SK-N-SH treated with all-trans-retinoic acid at 6 μM for 48 hours (cell line): ENCODE results near the gene OR2H1.

Source experiments
- ATAC-seq: fragments of 200-7000 bp; cut with Tn5 transposase; 3 replicates; pipeline ENCODE4 v1.9.1; 2020; ENCODE audit warnings: mild to moderate bottlenecking, moderate library complexity
- ARNTL ChIP-seq: fragments of 450-650 bp; formaldehyde crosslinking; IDR thresholded peaks from 2 replicates; pipeline ENCODE4 v1.5.0; 2020; ENCODE audit warnings: low read depth, mild to moderate bottlenecking, moderate library complexity, borderline replicate concordance
- CSDC2 ChIP-seq: fragments of 250-450 bp; sonication (Bioruptor Pico); IDR thresholded peaks from 2 replicates; pipeline ENCODE4 v1.5.0; 2020; ENCODE audit warnings: mild to moderate bottlenecking, moderate library complexity
- OSR1 ChIP-seq: fragments of 250-450 bp; sonication (Bioruptor Pico); IDR thresholded peaks from 2 replicates; pipeline ENCODE4 v1.8.0; 2022; ENCODE audit warnings: moderate library complexity, mild to moderate bottlenecking, inconsistent platforms
- PATZ1 ChIP-seq: fragments of 250-450 bp; sonication (Bioruptor Pico); IDR thresholded peaks from 2 replicates; pipeline ENCODE4 v1.8.0; 2020; ENCODE audit warnings: mild to moderate bottlenecking, moderate library complexity, borderline replicate concordance
- RARB ChIP-seq: fragments of 250-450 bp; sonication (Bioruptor Pico); IDR thresholded peaks from 2 replicates; pipeline ENCODE4 v1.8.0; 2021; ENCODE audit warnings: mild to moderate bottlenecking, moderate library complexity
- SNAI2 ChIP-seq: fragments of 250-450 bp; sonication (Bioruptor Pico); IDR thresholded peaks from 2 replicates; pipeline ENCODE4 v1.5.0; 2020; ENCODE audit warnings: mild to moderate bottlenecking, moderate library complexity
- TCF4 ChIP-seq: fragments of 250-450 bp; sonication (Bioruptor Pico); IDR thresholded peaks from 2 replicates; pipeline ENCODE4 v1.8.0; 2021; ENCODE audit warnings: mild to moderate bottlenecking, moderate library complexity, borderline replicate concordance
- TOX ChIP-seq: fragments of 250-450 bp; sonication (Bioruptor Pico); IDR thresholded peaks from 2 replicates; pipeline ENCODE4 v1.8.0; 2021; ENCODE audit warnings: mild to moderate bottlenecking, moderate library complexity, borderline replicate concordance
- ZC3H10 ChIP-seq: fragments of 250-450 bp; sonication (Bioruptor Pico); IDR thresholded peaks from 2 replicates; pipeline ENCODE4 v1.5.1; 2021; ENCODE audit warnings: mild to moderate bottlenecking, moderate library complexity
- ZFP3 ChIP-seq: fragments of 250-450 bp; sonication (Bioruptor Pico); IDR thresholded peaks from 2 replicates; pipeline ENCODE4 v1.5.0; 2020; ENCODE audit warnings: mild to moderate bottlenecking, moderate library complexity
- ZNF565 ChIP-seq: fragments of 450-650 bp; formaldehyde crosslinking; conservative IDR thresholded peaks from 2 replicates; pipeline ENCODE4 v1.5.0; 2020; ENCODE audit warnings: low read depth, mild to moderate bottlenecking, moderate library complexity
- ZNF70 ChIP-seq: fragments of 450-650 bp; formaldehyde crosslinking; IDR thresholded peaks from 2 replicates; pipeline ENCODE4 v1.5.0; 2020; ENCODE audit warnings: mild to moderate bottlenecking, moderate library complexity
- ZNF8 ChIP-seq: fragments of 450-650 bp; formaldehyde crosslinking; IDR thresholded peaks from 2 replicates; pipeline ENCODE4 v1.5.0; 2020; ENCODE audit warnings: mild to moderate bottlenecking, moderate library complexity
- TF ChIP-seq, protein P1 (sequence below): fragments of 250-450 bp; sonication (Bioruptor Pico); IDR thresholded peaks from 2 replicates; pipeline ENCODE4 v1.8.0; 2021; ENCODE audit warnings: low read depth, mild to moderate bottlenecking, moderate library complexity, borderline replicate concordance
- TF ChIP-seq, protein P2 (sequence below): fragments of 250-450 bp; sonication (Bioruptor Pico); IDR thresholded peaks from 2 replicates; pipeline ENCODE4 v1.5.1; 2021; ENCODE audit warnings: mild to moderate bottlenecking, moderate library complexity

Gene OR2H1

DNA sequence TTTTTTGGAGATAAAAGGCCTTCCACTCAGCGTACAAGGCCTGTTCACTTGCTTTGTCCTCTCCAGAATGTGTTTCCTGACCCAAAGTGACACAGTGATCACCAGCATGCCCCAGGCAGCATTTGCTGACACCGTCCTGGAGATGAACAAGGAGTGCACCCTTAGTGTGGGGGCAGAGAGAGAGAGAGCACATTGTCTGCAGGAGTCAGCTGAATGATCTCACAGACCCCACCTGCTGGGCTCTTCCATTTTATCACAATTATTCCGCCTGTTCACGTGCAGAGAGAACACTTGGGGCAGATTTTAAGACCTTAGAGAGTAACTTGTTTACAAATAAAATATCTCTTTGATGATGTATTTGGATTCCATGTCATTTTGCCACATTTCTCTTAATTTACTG lies 53.2 kb downstream of the OR2H1 start:
- no peak for TF ChIP-seq TCF4 (CRISPR knock-in tag)
- no peak for TF ChIP-seq PATZ1 (CRISPR knock-in tag)
- no peak for TF ChIP-seq ZFP3 (CRISPR knock-in tag)
- TF ChIP-seq SNAI2 (CRISPR knock-in tag): no peak
- TF ChIP-seq ARNTL (CRISPR knock-in tag): no peak
- TF ChIP-seq ZNF70 (CRISPR knock-in tag): no peak
- TF ChIP-seq TOX (CRISPR knock-in tag): no peak
- no peak for TF ChIP-seq ZC3H10 (CRISPR knock-in tag)
- peak; percentile 47; the same call in 2 of the 3 replicates for ATAC-seq

- TF ChIP-seq ZNF70 (CRISPR knock-in tag) (no peak), ARNTL (CRISPR knock-in tag) (no peak), TOX (CRISPR knock-in tag) (no peak), CSDC2 (CRISPR knock-in tag) (no peak), ZNF565 (CRISPR knock-in tag) (no peak), ZFP3 (CRISPR knock-in tag) (no peak), OSR1 (CRISPR knock-in tag) (no peak), TCF4 (CRISPR knock-in tag) (no peak), ZNF8 (CRISPR knock-in tag) (no peak), ZC3H10 (CRISPR knock-in tag) (no peak), RARB (CRISPR knock-in tag) (no peak), PATZ1 (CRISPR knock-in tag) (no peak)
- TF ChIP-seq, protein P1, sequence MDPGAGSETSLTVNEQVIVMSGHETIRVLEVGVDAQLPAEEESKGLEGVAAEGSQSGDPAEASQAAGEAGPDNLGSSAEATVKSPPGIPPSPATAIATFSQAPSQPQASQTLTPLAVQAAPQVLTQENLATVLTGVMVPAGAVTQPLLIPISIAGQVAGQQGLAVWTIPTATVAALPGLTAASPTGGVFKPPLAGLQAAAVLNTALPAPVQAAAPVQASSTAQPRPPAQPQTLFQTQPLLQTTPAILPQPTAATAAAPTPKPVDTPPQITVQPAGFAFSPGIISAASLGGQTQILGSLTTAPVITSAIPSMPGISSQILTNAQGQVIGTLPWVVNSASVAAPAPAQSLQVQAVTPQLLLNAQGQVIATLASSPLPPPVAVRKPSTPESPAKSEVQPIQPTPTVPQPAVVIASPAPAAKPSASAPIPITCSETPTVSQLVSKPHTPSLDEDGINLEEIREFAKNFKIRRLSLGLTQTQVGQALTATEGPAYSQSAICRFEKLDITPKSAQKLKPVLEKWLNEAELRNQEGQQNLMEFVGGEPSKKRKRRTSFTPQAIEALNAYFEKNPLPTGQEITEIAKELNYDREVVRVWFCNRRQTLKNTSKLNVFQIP (CRISPR knock-in tag): no peak
- TF ChIP-seq, protein P2, sequence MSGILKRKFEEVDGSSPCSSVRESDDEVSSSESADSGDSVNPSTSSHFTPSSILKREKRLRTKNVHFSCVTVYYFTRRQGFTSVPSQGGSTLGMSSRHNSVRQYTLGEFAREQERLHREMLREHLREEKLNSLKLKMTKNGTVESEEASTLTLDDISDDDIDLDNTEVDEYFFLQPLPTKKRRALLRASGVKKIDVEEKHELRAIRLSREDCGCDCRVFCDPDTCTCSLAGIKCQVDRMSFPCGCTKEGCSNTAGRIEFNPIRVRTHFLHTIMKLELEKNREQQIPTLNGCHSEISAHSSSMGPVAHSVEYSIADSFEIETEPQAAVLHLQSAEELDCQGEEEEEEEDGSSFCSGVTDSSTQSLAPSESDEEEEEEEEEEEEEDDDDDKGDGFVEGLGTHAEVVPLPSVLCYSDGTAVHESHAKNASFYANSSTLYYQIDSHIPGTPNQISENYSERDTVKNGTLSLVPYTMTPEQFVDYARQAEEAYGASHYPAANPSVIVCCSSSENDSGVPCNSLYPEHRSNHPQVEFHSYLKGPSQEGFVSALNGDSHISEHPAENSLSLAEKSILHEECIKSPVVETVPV (CRISPR knock-in tag): no peak
- no peak for ATAC-seq
These were observed 53.9 kb downstream of the OR2H1 start for GRCh38 chr6:29510746-29511300.
